PC-3 (cell line): ENCODE measurements around the gene TPM4.

Experiments used
- EZH2 ChIP-seq: fragments of 300-600 bp; sonication (generic); IDR thresholded peaks from one replicate; pipeline ENCODE4 v1.6.1; 2017; ENCODE audit warnings: antibody characterized with exemption, mild to moderate bottlenecking, low read length; ENCODE audit not compliant: unreplicated experiment
- EZH2phosphoT487 ChIP-seq: fragments of 300-600 bp; sonication (generic); IDR thresholded peaks from 2 replicates; pipeline ENCODE4 v1.6.1; 2018; ENCODE audit warnings: mild to moderate bottlenecking, antibody characterized with exemption, low read length, borderline replicate concordance
- TF ChIP-seq, protein P1 (sequence below): fragments of 300-600 bp; sonication (generic); conservative IDR thresholded peaks from 2 replicates; pipeline ENCODE4 v1.5.1; 2017; ENCODE audit warnings: antibody characterized with exemption, low read depth, mild to moderate bottlenecking, low read length

DNA sequence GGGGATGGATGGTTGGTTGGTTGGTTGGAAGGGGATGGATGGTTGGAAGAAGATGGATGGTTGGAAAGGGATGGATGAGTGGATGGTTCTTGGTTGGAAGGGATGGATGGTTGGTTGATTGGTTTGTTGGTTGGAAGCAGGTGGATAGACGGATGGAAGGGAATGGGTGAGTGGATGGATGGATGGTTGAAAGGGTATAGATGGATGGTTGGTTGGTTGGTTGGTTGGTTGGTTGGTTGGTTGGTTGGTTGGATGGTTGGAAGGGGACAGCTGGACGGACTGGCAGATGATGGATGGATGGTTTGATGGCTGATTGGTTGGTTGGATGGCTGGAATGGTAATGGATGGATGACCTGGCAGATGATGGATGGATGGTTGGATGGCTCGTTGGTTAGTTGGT, 55.4 kb downstream of the TPM4 start:
- TF ChIP-seq, protein P1, sequence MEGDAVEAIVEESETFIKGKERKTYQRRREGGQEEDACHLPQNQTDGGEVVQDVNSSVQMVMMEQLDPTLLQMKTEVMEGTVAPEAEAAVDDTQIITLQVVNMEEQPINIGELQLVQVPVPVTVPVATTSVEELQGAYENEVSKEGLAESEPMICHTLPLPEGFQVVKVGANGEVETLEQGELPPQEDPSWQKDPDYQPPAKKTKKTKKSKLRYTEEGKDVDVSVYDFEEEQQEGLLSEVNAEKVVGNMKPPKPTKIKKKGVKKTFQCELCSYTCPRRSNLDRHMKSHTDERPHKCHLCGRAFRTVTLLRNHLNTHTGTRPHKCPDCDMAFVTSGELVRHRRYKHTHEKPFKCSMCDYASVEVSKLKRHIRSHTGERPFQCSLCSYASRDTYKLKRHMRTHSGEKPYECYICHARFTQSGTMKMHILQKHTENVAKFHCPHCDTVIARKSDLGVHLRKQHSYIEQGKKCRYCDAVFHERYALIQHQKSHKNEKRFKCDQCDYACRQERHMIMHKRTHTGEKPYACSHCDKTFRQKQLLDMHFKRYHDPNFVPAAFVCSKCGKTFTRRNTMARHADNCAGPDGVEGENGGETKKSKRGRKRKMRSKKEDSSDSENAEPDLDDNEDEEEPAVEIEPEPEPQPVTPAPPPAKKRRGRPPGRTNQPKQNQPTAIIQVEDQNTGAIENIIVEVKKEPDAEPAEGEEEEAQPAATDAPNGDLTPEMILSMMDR = no peak
- no peak for TF ChIP-seq EZH2
- no peak for TF ChIP-seq EZH2phosphoT487
